HG03460 (cell line): Measurements from ENCODE around the gene RRN3.
"Not testable (repeated sequence)": the region's sequence is repeated elsewhere in the genome, so short reads cannot be mapped to it uniquely, and the experiment has no call there.

Experiments used
- ATAC-seq: cut with Tn5 transposase; IDR thresholded peaks from one replicate; pipeline ENCODE4 v1.9.1; 2021; ENCODE audit not compliant: unreplicated experiment

The RRN3 gene

GRCh38 chr16:15028801-15029698, 65.0 kb downstream of the RRN3 start:
- ATAC-seq, result not testable (repeated sequence)

- ATAC-seq, result not testable (repeated sequence)
These were observed 65.7 kb downstream of the RRN3 start for GRCh38 chr16:15028345-15028715.

DNA sequence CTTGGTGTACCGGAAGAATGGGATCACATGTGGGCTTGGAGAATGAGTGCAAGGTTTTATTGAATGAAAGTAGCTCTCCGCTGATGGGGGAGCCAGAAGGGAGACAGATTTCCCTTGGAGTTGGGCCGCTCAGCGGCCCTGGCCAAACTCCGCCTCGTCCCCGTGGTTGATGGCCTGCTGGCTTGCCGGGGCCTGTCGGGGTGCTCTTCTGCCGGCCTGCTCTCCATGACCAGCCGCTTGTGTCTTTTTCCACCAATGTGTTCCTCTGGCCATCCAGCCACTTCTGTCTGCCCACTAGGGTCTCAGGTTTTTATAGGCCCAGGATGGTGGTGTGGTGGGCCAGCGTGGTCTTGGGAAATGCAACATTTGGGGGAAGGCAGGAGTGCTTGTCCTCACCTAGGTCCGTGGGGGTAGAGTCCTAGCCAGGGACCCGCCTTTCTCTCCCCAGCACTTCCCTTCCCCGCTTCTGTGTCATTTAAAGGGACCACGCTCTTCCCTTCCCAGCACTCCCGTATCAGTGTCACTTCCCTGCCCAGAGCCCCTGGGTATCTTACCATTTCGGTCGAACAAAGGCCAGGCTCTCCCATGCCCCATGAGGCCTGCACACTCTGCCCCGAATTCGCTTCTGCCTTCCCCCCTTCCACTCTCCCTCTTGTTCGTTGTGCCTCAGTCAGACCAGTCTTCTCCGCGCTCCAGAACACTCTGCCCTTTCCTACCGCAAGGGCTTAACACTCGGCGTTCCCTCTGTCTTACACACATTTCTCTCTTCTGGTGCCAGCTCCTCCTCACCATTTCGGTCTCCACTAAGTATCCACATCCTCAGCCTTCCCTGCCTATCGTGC, 66.3 kb downstream of the RRN3 start:
- ATAC-seq, result not testable (repeated sequence)

GRCh38 chr16:15027051-15027450, 67.0 kb downstream of the RRN3 start:
- not testable (repeated sequence) for ATAC-seq

DNA sequence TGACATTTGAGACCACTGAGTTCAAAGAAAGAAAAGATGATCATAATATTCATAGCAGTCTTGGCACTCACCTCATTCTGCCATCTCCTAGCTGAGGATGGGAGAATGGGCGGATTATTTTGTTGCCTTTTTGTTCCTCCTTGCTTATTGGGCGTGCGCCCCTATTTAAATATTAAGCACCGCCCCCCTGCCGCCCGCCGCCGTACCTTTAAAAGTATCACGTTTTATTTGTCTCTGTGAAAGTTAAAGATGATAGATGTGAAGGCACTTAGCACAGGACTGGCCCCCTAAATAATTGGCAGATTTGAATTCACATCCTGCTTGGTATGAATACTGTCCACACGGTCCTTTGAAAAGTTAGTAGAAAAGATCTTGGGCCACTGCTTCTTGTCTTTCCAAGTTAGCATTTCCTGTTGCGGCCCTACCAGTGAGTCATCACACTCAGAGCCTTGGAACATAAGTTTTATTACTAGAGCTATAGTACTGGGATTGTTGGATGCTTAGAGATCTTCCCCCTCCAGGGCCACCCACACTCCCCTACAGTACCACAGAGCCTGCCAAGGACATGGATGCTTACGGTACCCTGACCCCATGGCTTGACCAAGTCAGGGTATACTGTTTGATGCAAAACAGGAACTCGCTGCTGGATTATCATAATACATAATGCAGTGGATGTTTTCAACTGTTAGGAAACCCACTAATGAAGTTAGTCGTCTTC, 68.7 kb downstream of the RRN3 start:
- ATAC-seq, result not testable (repeated sequence)

GRCh38 chr16:15024858-15025199, 69.2 kb downstream of the RRN3 start:
- ATAC-seq, result not testable (repeated sequence)

- ATAC-seq, result not testable (repeated sequence)
These were observed 70.5 kb downstream of the RRN3 start for GRCh38 chr16:15023381-15024077.

DNA sequence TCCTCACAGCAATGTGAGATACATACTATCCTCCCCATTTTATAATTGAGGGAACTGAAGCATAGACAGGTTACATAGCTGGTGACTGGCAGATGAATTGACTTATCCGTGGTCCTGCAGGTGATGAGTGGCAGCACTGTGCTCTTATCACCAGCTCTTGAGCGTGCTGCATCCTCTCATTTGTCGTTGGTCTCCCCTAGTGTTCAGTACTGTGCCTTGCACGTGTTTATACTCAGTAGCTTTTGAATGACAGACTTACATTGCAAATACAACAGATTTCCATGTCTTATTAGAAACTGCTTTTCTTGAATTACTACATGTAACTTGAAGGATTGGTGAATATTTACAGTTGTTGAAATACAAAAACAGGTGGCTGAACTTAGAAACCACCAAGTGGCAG, 71.9 kb downstream of the RRN3 start:
- peak; percentile 76 for ATAC-seq

DNA sequence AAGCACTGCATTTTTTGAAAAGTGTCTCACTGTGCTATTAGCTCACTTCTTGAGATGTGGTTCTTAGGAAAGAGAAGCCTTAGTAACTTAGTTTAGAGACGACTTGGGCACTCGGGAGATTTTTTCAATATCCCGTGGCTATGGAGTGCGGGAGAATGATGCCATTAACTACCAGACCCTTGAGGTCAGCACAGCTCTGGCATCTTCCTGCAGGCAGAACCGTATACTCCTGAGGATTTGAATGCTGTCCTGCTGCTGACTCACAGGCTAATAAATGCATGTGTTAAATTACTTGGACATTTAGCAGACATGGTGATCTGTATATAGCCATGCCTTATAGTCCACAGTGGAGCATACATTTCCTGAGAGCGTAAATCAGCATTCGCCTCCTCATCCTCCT, 72.6 kb downstream of the RRN3 start:
- not testable (repeated sequence) for ATAC-seq

DNA sequence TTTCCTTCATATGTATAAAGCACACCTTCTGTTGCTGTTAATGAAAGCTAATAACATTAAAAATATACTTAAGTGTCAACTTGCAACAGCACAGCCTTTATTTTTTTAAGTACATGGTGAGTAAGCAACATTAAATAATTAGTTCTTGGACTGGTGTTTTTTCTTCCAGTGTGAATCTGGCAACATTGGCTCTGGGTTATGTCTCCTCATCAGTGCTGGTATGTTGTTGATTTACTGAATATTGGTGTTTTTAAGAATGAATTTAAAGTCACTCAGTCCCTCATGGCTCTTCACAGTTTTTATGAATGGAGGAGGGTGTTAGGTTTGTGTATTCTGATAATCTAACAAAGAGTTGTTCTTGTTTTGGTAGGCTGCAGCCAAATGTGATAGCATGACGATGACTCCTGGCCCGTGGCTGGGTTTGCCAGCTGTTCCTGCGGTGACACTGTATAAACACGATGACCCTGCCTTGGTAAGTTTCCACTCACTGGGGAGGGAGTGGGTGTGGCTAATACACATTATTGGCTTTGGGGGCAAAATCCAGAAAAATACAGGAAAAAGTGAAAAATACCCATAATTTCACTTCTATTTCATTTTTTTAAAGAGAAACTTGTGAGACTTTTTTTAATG, 77.0 kb downstream of the RRN3 start:
- not testable (repeated sequence) for ATAC-seq

DNA sequence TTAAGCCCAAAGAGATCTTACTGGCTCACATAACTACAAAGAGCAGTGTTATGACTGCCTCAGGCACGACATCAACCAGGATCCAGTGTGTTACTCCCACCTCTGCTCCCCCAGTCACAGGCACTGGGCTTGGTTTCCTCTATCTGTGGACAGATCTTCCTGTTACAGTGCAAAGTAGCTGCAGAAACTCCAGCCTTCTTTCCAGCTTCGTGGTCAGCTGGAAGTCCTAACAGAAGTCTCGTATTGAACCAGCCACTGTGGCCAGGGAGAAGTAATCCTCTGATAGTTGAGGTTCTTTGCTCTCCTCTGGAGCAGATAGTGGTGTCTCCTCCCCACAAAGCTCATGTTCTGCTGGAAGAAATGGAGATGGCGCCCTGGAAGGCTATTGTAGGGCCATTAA, 77.7 kb downstream of the RRN3 start:
- not testable (repeated sequence) for ATAC-seq

- ATAC-seq, result not testable (repeated sequence)
These were observed 78.4 kb downstream of the RRN3 start for GRCh38 chr16:15015671-15016070.

DNA sequence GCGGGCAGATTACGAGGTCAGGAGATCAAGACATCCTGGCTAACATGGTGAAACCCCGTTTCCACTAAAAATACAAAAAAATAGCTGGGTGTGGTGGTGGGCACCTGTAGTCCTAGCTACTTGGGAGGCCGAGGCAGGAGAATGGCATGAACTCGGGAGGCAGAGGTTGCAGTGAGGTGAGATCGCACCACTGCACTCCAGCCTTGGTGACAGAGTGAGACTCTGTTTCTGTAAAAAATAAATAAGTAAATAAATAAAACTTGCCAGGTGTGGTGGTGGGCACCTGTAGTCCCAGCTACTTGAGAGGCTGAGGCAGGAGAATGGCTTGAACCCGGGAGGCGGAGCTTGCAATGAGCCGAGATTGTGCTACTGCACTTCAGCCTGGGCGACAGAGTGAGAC, 81.1 kb downstream of the RRN3 start:
- not testable (repeated sequence) for ATAC-seq
